A673 (cell line): ENCODE data around the gene CDH26. TPM values are rescaled to one million over a fixed set of nuclear protein-coding genes. Genes with fewer than 3 reads are reported as not detected.
A peak's percentile ranks its signal among the peaks of the same experiment; 100 is the strongest.

Experiments used
- BruUV-seq: library from RNA; stranded (reverse); fragments of 400-500 nt; replicated peaks from 2 replicates; lab custom pipeline; 2021; lab: Mats Ljungman, UMichigan
- CTCF ChIA-PET: fragments of 300-600 bp; sonication (Branson Sonifier 250); formaldehyde crosslinking; loops from one replicate; lab custom pipeline; 2022; ENCODE audit warnings: antibody characterized with exemption; lab: Charles Lee
- POLR2A ChIA-PET: fragments of 300-600 bp; sonication (Branson Sonifier 250); formaldehyde crosslinking; loops from one replicate; lab custom pipeline; 2022; ENCODE audit warnings: antibody characterized with exemption; ENCODE audit not compliant: low non-redundant PET; lab: Charles Lee
- DNase-seq: peaks from one replicate; pipeline ENCODE4 v3.0.0-alpha.2; 2015; ENCODE audit warnings: low spot score
- H3K27ac ChIP-seq: fragments of 200-600 bp; sonication (generic); 2 replicates; pipeline ENCODE4 v1.5.1; 2016; ENCODE audit warnings: mixed run types, low read depth, mild to moderate bottlenecking, mixed read lengths, antibody characterized with exemption, low read length; ENCODE audit not compliant: poor library complexity, severe bottlenecking
- H3K27me3 ChIP-seq: fragments of 200-600 bp; sonication (generic); replicated peaks from 2 replicates; pipeline ENCODE4 v1.6.1; 2017; ENCODE audit warnings: mixed run types, low read depth, mild to moderate bottlenecking, mixed read lengths, antibody characterized with exemption, low read length; ENCODE audit not compliant: insufficient read depth, poor library complexity
- H3K36me3 ChIP-seq: fragments of 200-600 bp; sonication (generic); 2 replicates; pipeline ENCODE4 v1.6.1; 2016; ENCODE audit warnings: mixed run types, mild to moderate bottlenecking, mixed read lengths, antibody characterized with exemption, low read length; ENCODE audit not compliant: insufficient read depth, poor library complexity, severe bottlenecking
- H3K4me1 ChIP-seq: fragments of 200-600 bp; sonication (generic); 2 replicates; pipeline ENCODE4 v1.6.1; 2017; ENCODE audit warnings: mixed run types, mild to moderate bottlenecking, mixed read lengths, antibody characterized with exemption, low read length; ENCODE audit not compliant: insufficient read depth, poor library complexity, severe bottlenecking
- H3K4me3 ChIP-seq: fragments of 200-600 bp; sonication (generic); 2 replicates; pipeline ENCODE4 v1.5.1; 2016; ENCODE audit warnings: low read depth, mixed run types, mild to moderate bottlenecking, mixed read lengths, low read length; ENCODE audit not compliant: poor library complexity, severe bottlenecking
- H3K9me3 ChIP-seq: fragments of 200-600 bp; sonication (generic); 2 replicates; pipeline ENCODE4 v1.6.1; 2016; ENCODE audit warnings: mixed run types, low read depth, mild to moderate bottlenecking, mixed read lengths, antibody characterized with exemption, low read length; ENCODE audit not compliant: poor library complexity, severe bottlenecking
- CTCF ChIP-seq: fragments of 300-800, 200-600 bp; sonication (generic); conservative IDR thresholded peaks from 2 replicates; pipeline ENCODE4 v1.5.1; 2017; ENCODE audit warnings: low read depth, mild to moderate bottlenecking, antibody characterized with exemption, low read length, moderate library complexity, mixed read lengths
- EZH2 ChIP-seq: fragments of 200-600 bp; sonication (generic); IDR thresholded peaks from 2 replicates; pipeline ENCODE4 v1.6.1; 2017; ENCODE audit warnings: borderline replicate concordance, low read depth, mild to moderate bottlenecking, mixed read lengths, antibody characterized with exemption, low read length; ENCODE audit not compliant: poor library complexity, severe bottlenecking
- intact Hi-C: fragments of 100-400 bp; cut with micrococcal nuclease; formaldehyde crosslinking; loops from one replicate; pipeline ENCODE4 v1.10.0; 2022; ENCODE audit not compliant: unreplicated experiment
- total RNA-seq: library from RNA; stranded (reverse); gene quantifications from 2 replicates; pipeline ENCODE4 v1.2.3, GENCODE V29; 2021

The CDH26 gene
- total RNA-seq, 1 experiment from 2014 or later = 0.58 TPM

GRCh38 chr20:59939879-59940128 lies 18.4 kb upstream of the CDH26 start:
- BruUV-seq = no TSS peak
- Histone ChIP-seq H3K4me1 (peaks cover 17% of the 10 kb centered on the region), H3K9me3 (no peaks in the 10 kb centered on the region), H3K36me3 (peaks cover 28% of the 10 kb centered on the region), H3K27ac (peak overlapping the region; percentile 94), H3K4me3 (peak overlapping the region; percentile 83), H3K27me3 (no peaks in the 10 kb centered on the region)
- CTCF ChIA-PET = no interaction called here
- TF ChIP-seq EZH2 = no peak
- intact Hi-C loops = no loop called here
- POLR2A ChIA-PET = interaction anchor here (0.6 kb wide), 1 partner anchor 130 kb away, joined by 3 read pairs; no protein-coding TSS in a partner anchor
- DNase-seq = no peak

GRCh38 chr20:59940129-59940955 lies 17.9 kb upstream of the CDH26 start, which contains the start of the genes FAM217B and PPP1R3D:
FAM217B (plus strand) TSS chr20:59940389; CDS start chr20:59943944, 3,555 bp downstream.
PPP1R3D (minus strand) TSS chr20:59940305; CDS start chr20:59939931, 374 bp downstream.
- no peaks in the 10 kb centered on the region for H3K27me3 ChIP-seq
- peak; percentile 97 for DNase-seq
- H3K4me3 ChIP-seq = peak within 1 kb of the TSS; percentile 83
- TF ChIP-seq CTCF (no peak), EZH2 (no peak)
- H3K27ac ChIP-seq = peak within 1 kb of the TSS; percentile 94
- BruUV-seq = no TSS peak
- H3K36me3 ChIP-seq = peaks cover 28% of the 10 kb centered on the region
- POLR2A ChIA-PET = no interaction called here
- CTCF ChIA-PET = no interaction called here
- H3K9me3 ChIP-seq = no peaks in the 10 kb centered on the region
- intact Hi-C loops = no loop called here
- peaks cover 23% of the 10 kb centered on the region for H3K4me1 ChIP-seq

- H3K27ac ChIP-seq = peak overlapping the region; percentile 94
- H3K36me3 ChIP-seq = peaks cover 28% of the 10 kb centered on the region
- ChIA-PET CTCF (no interaction called here), POLR2A (no interaction called here)
- H3K27me3 ChIP-seq = no peaks in the 10 kb centered on the region
- TF ChIP-seq CTCF (no peak), EZH2 (no peak)
- intact Hi-C loops = no loop called here
- no peak for DNase-seq
- H3K9me3 ChIP-seq = no peaks in the 10 kb centered on the region
- peaks cover 25% of the 10 kb centered on the region for H3K4me1 ChIP-seq
- BruUV-seq = no TSS peak
- H3K4me3 ChIP-seq = peak overlapping the region; percentile 83
Observed at GRCh38 chr20:59940956-59941294, 17.3 kb upstream of the CDH26 start.

GRCh38 chr20:59942245-59942644 lies 16.0 kb upstream of the CDH26 start:
- ChIA-PET CTCF (no interaction called here), POLR2A (no interaction called here)
- Histone ChIP-seq H3K9me3 (no peaks in the 10 kb centered on the region), H3K4me1 (peaks cover 35% of the 10 kb centered on the region), H3K36me3 (peaks cover 28% of the 10 kb centered on the region), H3K27me3 (no peaks in the 10 kb centered on the region), H3K4me3 (no peak overlapping the region), H3K27ac (no peak overlapping the region)
- no peak for TF ChIP-seq EZH2
- no peak for TF ChIP-seq CTCF
- intact Hi-C loops = no loop called here
- no peak for DNase-seq
- no TSS peak for BruUV-seq
